Airway epithelial cell (primary cell): ENCODE measurements around the gene EOGT. TPM values are rescaled to one million over a fixed set of nuclear protein-coding genes. Genes with fewer than 3 reads are reported as not detected.

Experiments
- total RNA-seq: library from RNA; depleted of rRNA; stranded (reverse); fragments of >200 nt; gene quantifications from 2 replicates; pipeline ENCODE4 v1.2.3, GENCODE V29; 2015

EOGT gene
- total RNA-seq, result 20.9 and 33.0 TPM in 2 replicates

DNA sequence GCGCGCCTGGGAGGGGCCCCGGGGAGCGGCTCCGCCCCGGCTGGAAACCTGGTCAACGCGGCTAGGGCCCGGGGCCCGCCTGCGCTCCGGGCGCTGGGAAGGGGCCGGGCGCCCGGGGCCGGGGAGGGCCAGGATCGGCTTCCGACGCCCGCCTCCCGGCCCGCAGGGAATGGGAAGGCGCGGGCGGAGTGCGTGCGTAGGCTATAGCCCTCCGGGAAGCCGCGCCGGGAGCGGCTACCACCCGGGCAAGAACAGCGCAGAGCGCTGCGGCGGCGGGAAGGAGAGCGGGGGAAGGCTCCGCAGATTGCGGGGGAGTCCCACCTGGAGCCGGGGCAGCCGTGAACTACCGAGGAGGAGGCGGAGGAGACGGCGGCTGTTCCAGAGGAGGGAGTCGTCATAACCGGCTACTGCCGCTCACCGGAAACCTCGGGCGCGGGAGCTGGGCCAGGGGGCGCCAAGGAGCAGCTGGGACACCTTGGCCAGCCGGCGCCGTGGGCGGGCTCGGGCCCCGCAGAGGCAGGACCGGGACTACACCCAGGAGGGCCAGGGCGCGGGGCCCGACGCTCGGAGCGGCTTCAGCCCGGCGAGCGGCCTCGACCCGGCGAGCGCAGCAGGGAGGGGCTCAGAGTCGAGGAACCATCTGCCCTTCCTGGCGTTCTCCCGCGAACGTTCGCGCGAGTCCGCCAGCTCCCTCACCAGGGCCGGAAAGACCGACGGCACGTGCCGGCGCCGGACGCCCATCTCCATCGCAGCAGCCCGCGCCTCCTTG lies at the start of gene EOGT:
Gene EOGT, minus strand, starts transcription at position 432 of the 769 bp plus-strand sequence. CDS start 3,838 bp downstream, outside the sequence.

DNA sequence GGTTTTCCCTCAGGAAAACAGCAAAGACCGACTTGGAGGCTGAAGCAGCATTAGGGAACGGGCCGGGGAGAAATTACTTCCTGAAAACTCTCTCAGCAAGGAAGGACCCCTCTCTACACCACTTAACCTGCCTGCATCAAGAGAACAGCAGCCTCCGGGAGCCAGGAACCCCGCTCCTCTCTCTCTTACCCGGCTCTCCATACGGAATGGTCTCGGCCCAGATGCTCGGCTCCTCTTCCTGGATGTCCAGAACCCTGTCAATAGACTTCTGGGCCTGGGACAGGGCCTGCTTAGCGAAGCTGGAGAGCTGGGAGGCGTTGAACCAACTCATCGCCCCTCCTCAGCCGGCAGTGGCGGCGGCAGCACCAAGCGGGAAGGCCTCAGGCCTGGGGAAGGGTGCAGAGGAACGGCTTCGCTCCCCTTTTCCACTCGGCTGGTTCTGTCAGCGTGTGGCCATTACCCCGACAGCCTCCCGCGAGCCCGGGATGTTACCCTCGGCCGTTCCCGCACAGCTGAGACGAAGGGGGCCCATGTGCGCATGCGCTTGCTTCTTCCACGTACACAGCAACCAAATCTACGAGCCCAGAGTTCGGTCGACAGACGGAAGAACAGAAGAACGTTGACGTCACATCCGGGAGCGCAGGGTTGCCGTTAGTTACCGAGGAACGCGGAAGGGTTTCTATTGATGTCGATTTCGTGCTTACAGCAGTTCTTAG lies 38.4 kb upstream of the EOGT start, which contains the start of gene TMF1:
Gene TMF1, minus strand, starts transcription at position 578 of the 716 bp plus-strand sequence. Its CDS starts 247 bp downstream, at position 331.

Other genes with a start within 250 kb of the EOGT start
- gene TAFA4, start 81.1 kb downstream of the EOGT start, total RNA-seq, result not detected in 2 replicates
- gene TMF1, start 38.6 kb upstream of the EOGT start, total RNA-seq, result 16.7 and 18.7 TPM in 2 replicates
- 53.5 and 58.5 TPM in 2 replicates for gene UBA3, start 66.7 kb upstream of the EOGT start, total RNA-seq
- gene ARL6IP5, start 71.3 kb upstream of the EOGT start, total RNA-seq, result 84.0 and 88.2 TPM in 2 replicates
- not detected in 2 replicates for gene LMOD3, start 108.9 kb upstream of the EOGT start, total RNA-seq